Ishikawa (cell line): ENCODE results near the gene OR1M1.

Experiments used
- CEBPB ChIP-seq: IDR thresholded peaks from 2 replicates; pipeline ENCODE4 v1.6.1; 2012
- CREB1 ChIP-seq: IDR thresholded peaks from 2 replicates; pipeline ENCODE4 v1.6.1; 2012; ENCODE audit warnings: low read depth
- EGR1 ChIP-seq: IDR thresholded peaks from 2 replicates; pipeline ENCODE4 v1.6.1; 2012
- EP300 ChIP-seq: IDR thresholded peaks from 2 replicates; pipeline ENCODE4 v1.6.1; 2012; ENCODE audit warnings: borderline replicate concordance
- FOXM1 ChIP-seq: IDR thresholded peaks from 2 replicates; pipeline ENCODE4 v1.6.1; 2012; ENCODE audit warnings: low read depth, borderline replicate concordance
- MAX ChIP-seq: IDR thresholded peaks from 2 replicates; pipeline ENCODE4 v1.6.1; 2012
- NFIC ChIP-seq: IDR thresholded peaks from 2 replicates; pipeline ENCODE4 v1.6.1; 2012
- RAD21 ChIP-seq: IDR thresholded peaks from 2 replicates; pipeline ENCODE4 v1.6.1; 2012; ENCODE audit warnings: low read depth
- TAF1 ChIP-seq: IDR thresholded peaks from 2 replicates; pipeline ENCODE4 v1.6.1; 2012; ENCODE audit warnings: low read depth, mild to moderate bottlenecking
- TCF12 ChIP-seq: IDR thresholded peaks from 2 replicates; pipeline ENCODE4 v1.6.1; 2012; ENCODE audit warnings: low read depth
- TEAD4 ChIP-seq: IDR thresholded peaks from 2 replicates; pipeline ENCODE4 v1.6.1; 2012
- USF1 ChIP-seq: IDR thresholded peaks from 2 replicates; pipeline ENCODE4 v1.6.1; 2012
- YY1 ChIP-seq: IDR thresholded peaks from 2 replicates; pipeline ENCODE4 v1.6.1; 2012; ENCODE audit warnings: low read depth
- ZBTB7A ChIP-seq: IDR thresholded peaks from 2 replicates; pipeline ENCODE4 v1.6.1; 2012; ENCODE audit warnings: low read depth
- TF ChIP-seq, protein P1 (sequence below): IDR thresholded peaks from 2 replicates; pipeline ENCODE4 v1.6.1; 2012; ENCODE audit warnings: low read depth, mild to moderate bottlenecking

The OR1M1 gene

DNA sequence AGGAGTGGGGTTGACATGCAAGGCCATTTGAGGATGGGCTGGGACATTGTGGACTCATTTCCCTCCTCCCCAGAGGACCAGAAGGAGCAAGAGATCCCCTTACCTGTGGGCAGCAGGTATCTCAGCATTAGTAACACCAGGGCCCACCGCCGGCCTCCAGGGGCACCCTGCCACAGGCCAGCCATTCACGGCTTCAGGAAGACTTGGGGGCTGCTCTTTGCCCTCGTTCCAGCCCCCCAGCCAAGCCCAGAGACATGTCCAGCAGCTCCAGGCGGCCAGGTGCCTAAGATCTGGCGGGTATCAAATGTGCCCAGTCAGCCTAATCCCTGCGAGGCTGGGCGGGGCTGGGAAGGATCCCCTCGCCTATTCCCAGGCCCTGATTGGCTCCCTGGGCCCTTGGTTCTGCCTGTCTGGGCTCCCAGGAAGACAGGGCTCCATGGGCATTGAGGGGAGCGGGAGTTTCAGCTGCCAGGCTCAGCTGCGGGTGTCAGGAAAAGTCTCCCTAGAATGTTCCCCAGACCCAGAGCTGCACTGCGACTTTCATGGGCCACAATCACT is 21.3 kb upstream of the OR1M1 start:
- TF ChIP-seq CREB1 = no peak
- TF ChIP-seq MAX = no peak
- no peak for TF ChIP-seq FOXM1
- TF ChIP-seq CEBPB = no peak
- TF ChIP-seq YY1 = no peak
- TF ChIP-seq TAF1 = no peak
- no peak for TF ChIP-seq EP300
- no peak for TF ChIP-seq TCF12
- no peak for TF ChIP-seq ZBTB7A
- no peak for TF ChIP-seq RAD21
- TF ChIP-seq NFIC = no peak

GRCh38 chr19:9070066-9070465 is 16.8 kb upstream of the OR1M1 start:
- no peak for TF ChIP-seq EGR1
- peak; percentile 91 for TF ChIP-seq TEAD4
- peak; percentile 80 for TF ChIP-seq NFIC
- no peak for TF ChIP-seq CREB1
- peak; percentile 65 for TF ChIP-seq FOXM1
- TF ChIP-seq USF1 = no peak
- TF ChIP-seq EP300 = peak; percentile 92
- TF ChIP-seq RAD21 = peak; percentile 9; the same call in 1 of the 2 replicates
- peak; percentile 67 for TF ChIP-seq YY1
- no peak for TF ChIP-seq TAF1
- TF ChIP-seq, protein P1, sequence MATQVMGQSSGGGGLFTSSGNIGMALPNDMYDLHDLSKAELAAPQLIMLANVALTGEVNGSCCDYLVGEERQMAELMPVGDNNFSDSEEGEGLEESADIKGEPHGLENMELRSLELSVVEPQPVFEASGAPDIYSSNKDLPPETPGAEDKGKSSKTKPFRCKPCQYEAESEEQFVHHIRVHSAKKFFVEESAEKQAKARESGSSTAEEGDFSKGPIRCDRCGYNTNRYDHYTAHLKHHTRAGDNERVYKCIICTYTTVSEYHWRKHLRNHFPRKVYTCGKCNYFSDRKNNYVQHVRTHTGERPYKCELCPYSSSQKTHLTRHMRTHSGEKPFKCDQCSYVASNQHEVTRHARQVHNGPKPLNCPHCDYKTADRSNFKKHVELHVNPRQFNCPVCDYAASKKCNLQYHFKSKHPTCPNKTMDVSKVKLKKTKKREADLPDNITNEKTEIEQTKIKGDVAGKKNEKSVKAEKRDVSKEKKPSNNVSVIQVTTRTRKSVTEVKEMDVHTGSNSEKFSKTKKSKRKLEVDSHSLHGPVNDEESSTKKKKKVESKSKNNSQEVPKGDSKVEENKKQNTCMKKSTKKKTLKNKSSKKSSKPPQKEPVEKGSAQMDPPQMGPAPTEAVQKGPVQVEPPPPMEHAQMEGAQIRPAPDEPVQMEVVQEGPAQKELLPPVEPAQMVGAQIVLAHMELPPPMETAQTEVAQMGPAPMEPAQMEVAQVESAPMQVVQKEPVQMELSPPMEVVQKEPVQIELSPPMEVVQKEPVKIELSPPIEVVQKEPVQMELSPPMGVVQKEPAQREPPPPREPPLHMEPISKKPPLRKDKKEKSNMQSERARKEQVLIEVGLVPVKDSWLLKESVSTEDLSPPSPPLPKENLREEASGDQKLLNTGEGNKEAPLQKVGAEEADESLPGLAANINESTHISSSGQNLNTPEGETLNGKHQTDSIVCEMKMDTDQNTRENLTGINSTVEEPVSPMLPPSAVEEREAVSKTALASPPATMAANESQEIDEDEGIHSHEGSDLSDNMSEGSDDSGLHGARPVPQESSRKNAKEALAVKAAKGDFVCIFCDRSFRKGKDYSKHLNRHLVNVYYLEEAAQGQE = no peak
- no peak for TF ChIP-seq CEBPB
- peak; percentile 87 for TF ChIP-seq TCF12
- TF ChIP-seq ZBTB7A = no peak
- TF ChIP-seq MAX = no peak

DNA sequence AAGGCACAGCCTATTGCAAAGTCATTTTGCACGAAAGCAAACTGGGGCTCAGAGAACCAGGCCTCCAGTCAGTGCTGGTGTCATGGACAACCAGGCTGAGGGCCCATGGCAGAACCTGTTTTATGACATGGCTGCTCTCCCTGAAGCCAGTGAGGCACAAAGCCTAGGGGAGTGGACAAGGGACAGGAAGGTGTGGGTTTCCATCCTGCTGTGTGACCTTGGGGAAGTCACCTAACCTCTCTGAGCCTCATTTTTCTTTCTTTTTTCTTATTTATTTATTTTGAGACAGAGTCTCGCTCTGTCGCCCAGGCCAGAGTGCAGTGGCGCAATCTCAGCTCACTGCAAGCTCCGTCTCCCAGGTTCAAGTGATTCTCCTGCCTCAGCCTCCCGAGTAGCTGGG is 15.1 kb upstream of the OR1M1 start:
- TF ChIP-seq YY1 (peak; percentile 33; the same call in 1 of the 2 replicates), CEBPB (0 out of 2 replicates have a peak, but pooled peaks have one; percentile 17)

- TF ChIP-seq YY1 = no peak
- TF ChIP-seq MAX = no peak
- TF ChIP-seq FOXM1 = no peak
- TF ChIP-seq CEBPB = no peak
- TF ChIP-seq TEAD4 = no peak
- TF ChIP-seq, protein P1 = no peak
- TF ChIP-seq EP300 = no peak
- TF ChIP-seq ZBTB7A = no peak
- no peak for TF ChIP-seq RAD21
- no peak for TF ChIP-seq EGR1
- no peak for TF ChIP-seq TAF1
- TF ChIP-seq TCF12 = no peak
- TF ChIP-seq USF1 = no peak
- no peak for TF ChIP-seq CREB1
- TF ChIP-seq NFIC = no peak
Observed at GRCh38 chr19:9073806-9074205, 13.1 kb upstream of the OR1M1 start.

DNA sequence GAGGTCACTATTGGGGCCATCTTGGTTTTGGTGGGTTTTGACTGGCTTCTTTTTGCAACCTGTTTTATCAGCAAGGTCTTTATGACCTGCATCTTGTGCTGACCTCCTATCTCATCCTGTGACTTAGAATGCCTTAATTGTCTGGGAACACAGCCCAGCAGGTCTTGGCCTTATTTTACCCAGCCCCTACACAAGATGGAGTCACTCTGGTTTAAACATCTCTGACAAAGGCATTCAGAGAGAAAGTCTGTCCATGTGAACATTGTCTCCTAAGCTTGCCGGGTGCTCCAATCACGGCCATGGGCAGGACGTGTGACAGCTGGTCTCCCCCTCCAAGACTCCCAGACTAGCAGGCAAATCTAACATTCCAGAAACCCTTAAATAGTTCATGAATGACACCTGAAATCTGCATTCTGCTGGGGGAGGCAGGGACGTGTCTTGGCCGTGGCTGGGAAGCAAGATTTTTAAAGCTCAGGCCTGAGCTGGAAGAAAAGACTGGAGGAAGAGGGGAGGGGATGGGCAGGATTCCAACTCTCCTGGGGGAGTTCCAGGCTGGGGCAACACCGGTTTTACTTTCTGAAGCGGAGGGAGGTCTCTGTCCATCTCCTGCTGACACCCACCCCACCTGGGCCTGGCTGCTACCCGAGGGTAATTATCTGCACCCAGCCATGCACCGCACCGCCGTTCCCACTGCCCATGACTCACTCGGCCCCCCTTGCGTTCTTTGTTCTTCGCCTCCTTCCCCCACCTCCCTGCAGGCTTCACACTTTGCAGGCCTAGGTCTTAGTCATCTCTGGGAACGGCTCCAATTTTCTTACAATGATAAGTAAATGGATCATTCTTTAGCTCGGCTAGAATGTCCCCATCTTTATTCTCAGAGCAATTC is 11.6 kb upstream of the OR1M1 start:
- peak; percentile 37 for TF ChIP-seq RAD21
- TF ChIP-seq CEBPB = peak; percentile 79
- peak; percentile 84; the same call in 1 of the 2 replicates for TF ChIP-seq ZBTB7A
- peak; percentile 79 for TF ChIP-seq TEAD4
- peak; percentile 32 for TF ChIP-seq USF1
- peak; percentile 78 for TF ChIP-seq YY1
- peak; percentile 86 for TF ChIP-seq MAX
- TF ChIP-seq FOXM1 = peak; percentile 97
- TF ChIP-seq, protein P1 = peak; percentile 27; the same call in 1 of the 2 replicates
- TF ChIP-seq TAF1 = no peak
- TF ChIP-seq EP300 = peak; percentile 99
- TF ChIP-seq TCF12 = peak; percentile 100
- peak; percentile 26; the same call in 1 of the 2 replicates for TF ChIP-seq CREB1
- peak; percentile 49 for TF ChIP-seq EGR1
- TF ChIP-seq NFIC = peak; percentile 99
